Heart left ventricle (tissue), 16 donors: ENCODE results near the gene CHST1. TPM values are rescaled to one million over a fixed set of nuclear protein-coding genes. Genes with fewer than 3 reads are reported as not detected.

Source experiments
- ATAC-seq, 4 donors: fragments of 200-7000 bp; cut with Tn5 transposase; one replicate each; pipeline ENCODE4 v1.9.1; 2020 to 2022; ENCODE audit warnings: moderate library complexity in 4 of 4, mild to moderate bottlenecking in 3 of 4, moderate number of reproducible peaks in 1 of 4
- DNase-seq, 5 donors: peaks; one replicate each; pipeline ENCODE4 v3.0.0-alpha.2; 2020
- H3K27ac ChIP-seq, 12 donors: fragments of 200-600 bp; sonication (generic) in 4 of 12; one replicate each; pipeline versions ENCODE4 v1.5.0 to v1.8.0; 2016 to 2022; ENCODE audit warnings: mild to moderate bottlenecking in 2 of 12
- H3K27me3 ChIP-seq, 9 donors: fragments of 200-600 bp; sonication (generic) in 2 of 9; one replicate each; pipeline versions ENCODE4 v1.5.1 to v1.8.0; 2016 to 2022; ENCODE audit warnings: mild to moderate bottlenecking in 3 of 9
- H3K36me3 ChIP-seq, 9 donors: fragments of 200-600 bp; sonication (generic) in 2 of 9; one replicate each; pipeline versions ENCODE4 v1.5.0 to v1.8.0; 2018 to 2022; ENCODE audit warnings: mild to moderate bottlenecking in 2 of 9
- H3K4me1 ChIP-seq, 12 donors: fragments of 200-600 bp; sonication (generic) in 4 of 12; one replicate each; pipeline versions ENCODE4 v1.5.0 to v1.8.0; 2016 to 2022; ENCODE audit warnings: mild to moderate bottlenecking in 3 of 12
- H3K4me3 ChIP-seq, 12 donors: fragments of 200-600 bp; sonication (generic) in 4 of 12; one replicate each; pipeline versions ENCODE4 v1.5.0 to v1.8.0; 2017 to 2022; ENCODE audit warnings: mild to moderate bottlenecking in 9 of 12, moderate library complexity in 4 of 12
- H3K9me3 ChIP-seq, 12 donors: fragments of 200-600 bp; sonication (generic) in 4 of 12; one replicate each; pipeline versions ENCODE4 v1.5.0 to v1.8.0; 2016 to 2022; ENCODE audit warnings: mild to moderate bottlenecking in 1 of 12
- CTCF ChIP-seq, 12 donors: fragments of 200-600 bp; sonication (generic) in 4 of 12; IDR thresholded peaks; one replicate each; pipeline versions ENCODE4 v1.5.0 to v1.8.0; 2018 to 2022; ENCODE audit warnings: antibody characterized with exemption in 12 of 12, mild to moderate bottlenecking in 5 of 12
- POLR2A ChIP-seq, 2 donors: fragments of 450-650 bp; IDR thresholded peaks; one replicate each; pipeline ENCODE4 v1.6.1; 2017; ENCODE audit warnings: antibody characterized with exemption in 2 of 2, mild to moderate bottlenecking in 2 of 2, moderate library complexity in 2 of 2
- WGBS, 4 donors: extraction: QIAGEN DNeasy Blood & Tissue Kit in 2 of 4; methylation state at CpG; one replicate each; pipeline versions ENCODE4 v1.1.5 to v1.1.7; 2013 to 2018; 5-methylcytosine and 5-hydroxymethylcytosine counted together
- intact Hi-C, 10 donors: fragments of 100-400 bp; cut with DNase I; formaldehyde crosslinking; loops; one replicate each; pipeline versions ENCODE4 v1.11.1 to v1.14.2; 2022
- polyA plus RNA-seq, 2 donors: library from polyadenylated mRNA; stranded (reverse); fragments of 200-250 nt; gene quantifications; one replicate each; pipeline ENCODE4 v1.2.3, GENCODE V29; 2013
- total RNA-seq, 9 donors: library from RNA; depleted of rRNA in 2 of 9; stranded (reverse); fragments of >200 nt in 2 of 9; fragmentation: NEBNext Ultra II Directional in 3 of 9; extraction: Animal tissue kit (Norgen Biotek cat#: 25700) in 3 of 9; gene quantifications; one replicate each; pipeline versions ENCODE4 v1.1.0 to v1.2.4, GENCODE V29; 2016 to 2023
- donor health status: ischemic (EF 13 %, LVEDD 7.1; RV severe dilation, severe dysfunction).
- donor health status: healthy with polysubstance abuse.
- donor health status: DM: no; HTN: yes; CAD: no.
- donor health status: DM: no; HTN: no; CAD: no.
- donor health status: ischemic (EF 25% LVEDD 6.9; RV normal size, moderate dysfunction).
- donor health status: ischemic (EF 25% LVEDD 5.7; RV mildly dilated, moderate dysfunction).
- donor health status: healthy.
- donor health status: DM: yes; HTN: yes; CAD: no.
- donor health status: ischemic (EF 35%, LVEDD 5.7; RV mildly dilated, moderate dysfunction).
- donor health status: nonischemic (EF 11% LVEDD 7.7; RV severe dilation, severe dysfunction).
- donor health status: DM: yes; HTN: yes; CAD: no.
- donor health status: PGD.
- donor health status: ischemic (EF 29% LVEDD 5.4; RV normal size, mild dysfunction).
- donor health status: nonischemic (EF 23%, LVEDD 6.1; RV moderate dilation, normal function).

The CHST1 gene
- total and polyA plus RNA-seq, 11 donors = 0.59 to 6.5 (median 1.8) TPM

- Histone ChIP-seq H3K27me3 (peaks cover 0 to 5% (median 0%) of the 10 kb centered on the region in 9 donors), H3K4me1 (peaks cover 0 to 30% (median 11%) of the 10 kb centered on the region in 12 donors), H3K9me3 (no peaks in the 10 kb centered on the region), H3K27ac (no peak overlapping the region), H3K4me3 (no peak overlapping the region), H3K36me3 (no peaks in the 10 kb centered on the region)
- DNase-seq (peak in 4 of 5 donors; percentile 42 to 79 (median 61)), ATAC-seq (peak; percentile 41 to 86 (median 68))
- 38 to 69% (median 47%) methylated on average over 4 to 5 of the region's 5 CpGs for WGBS, 4 donors
- TF ChIP-seq CTCF (IDR thresholded peaks at IDR 0.05) (no peak), POLR2A (IDR thresholded peaks at IDR 0.05) (no peak)
- intact Hi-C loops = loop anchor here in 1 of 10 donors (5.0 kb wide), 1 partner anchor 49 kb away; no protein-coding TSS in a partner anchor
These were observed 57.4 kb downstream of the CHST1 start for GRCh38 chr11:45607995-45608394.

- peaks cover 0 to 7% (median 0%) of the 10 kb centered on the region in 9 donors for H3K27me3 ChIP-seq
- peaks cover 0 to 4% (median 0%) of the 10 kb centered on the region in 12 donors for H3K9me3 ChIP-seq
These were observed 58.7 kb downstream of the CHST1 start for GRCh38 chr11:45606514-45607281.

GRCh38 chr11:45605051-45605450 lies 60.4 kb downstream of the CHST1 start:
- Histone ChIP-seq H3K9me3 (peaks cover 0 to 10% (median 0%) of the 10 kb centered on the region in 12 donors), H3K27ac (peak overlapping the region in 1 of 12 donors; percentile 39), H3K4me1 (peaks cover 0 to 35% (median 11%) of the 10 kb centered on the region in 12 donors), H3K27me3 (peaks cover 0 to 7% (median 0%) of the 10 kb centered on the region in 9 donors), H3K36me3 (no peaks in the 10 kb centered on the region), H3K4me3 (no peak overlapping the region)
- DNase-seq = no peak
- intact Hi-C loops = loop anchor here in 1 of 10 donors (5.0 kb wide), 1 partner anchor 52 kb away; no protein-coding TSS in a partner anchor
- ATAC-seq = peak in 1 of 4 donors; percentile 32
- no peak for TF ChIP-seq POLR2A (IDR thresholded peaks at IDR 0.05)
- TF ChIP-seq CTCF (IDR thresholded peaks at IDR 0.05) = no peak
- WGBS, 4 donors = 23 to 50% (median 40%) methylated on average over 1 of the region's 1 CpG

More at GRCh38 chr11:45606514-45607281, 58.7 kb downstream of the CHST1 start:
- WGBS, 4 donors = 38 to 59% (median 44%) methylated on average over 10 of the region's 10 CpGs
- Histone ChIP-seq H3K4me1 (peaks cover 0 to 35% (median 11%) of the 10 kb centered on the region in 12 donors), H3K4me3 (no peak overlapping the region), H3K27ac (no peak overlapping the region), H3K36me3 (no peaks in the 10 kb centered on the region)
- TF ChIP-seq CTCF (IDR thresholded peaks at IDR 0.05) (no peak), POLR2A (IDR thresholded peaks at IDR 0.05) (no peak)
- ATAC-seq (no peak), DNase-seq (no peak)
- intact Hi-C loops = loop anchor here in 1 of 10 donors (5.0 kb wide), 1 partner anchor 51 kb away; no protein-coding TSS in a partner anchor
